Body of pancreas (tissue), 4 donors: ENCODE measurements around the gene PEAR1. TPM values are rescaled to one million over a fixed set of nuclear protein-coding genes. Genes with fewer than 3 reads are reported as not detected.

ENCODE experiments used
- ATAC-seq: fragments of 150-250 bp; one replicate; pipeline ENCODE4 v1.9.1; 2016
- DNase-seq, 4 donors: peaks; one replicate each; pipeline ENCODE4 v3.0.0-alpha.2; 2019
- H3K27ac ChIP-seq, 4 donors: fragments of 200-600 bp; sonication (generic); 1 replicate in 3 of 4; 2 replicates in 1 of 4; pipeline versions ENCODE4 v1.5.1 to v1.6.1; 2016 to 2019; ENCODE audit warnings: mild to moderate bottlenecking in 1 of 4, mixed read lengths in 1 of 4, moderate library complexity in 1 of 4
- H3K27me3 ChIP-seq, 2 donors: fragments of 200-600 bp; sonication (generic); one replicate each; pipeline ENCODE4 v1.6.0; 2016; ENCODE audit warnings: mild to moderate bottlenecking in 1 of 2
- H3K36me3 ChIP-seq, 2 donors: fragments of 200-600 bp; sonication (generic); replicated peaks in 1 of 2; 2 replicates each; pipeline ENCODE4 v1.5.1; 2016; ENCODE audit warnings: low read depth in 2 of 2; ENCODE audit not compliant: insufficient read depth in 1 of 2
- H3K4me1 ChIP-seq: fragments of 200-600 bp; sonication (generic); one replicate; pipeline ENCODE4 v1.6.0; 2016
- H3K4me3 ChIP-seq, 2 donors: fragments of 200-600 bp; sonication (generic); 1 replicate in 1 of 2; 2 replicates in 1 of 2; pipeline ENCODE4 v1.5.1; 2016 to 2019
- H3K9me3 ChIP-seq, 3 donors: fragments of 200-600 bp; sonication (generic); 1 replicate in 2 of 3; 2 replicates in 1 of 3; pipeline ENCODE4 v1.5.1; 2016
- POLR2A ChIP-seq, 3 donors: fragments of 450-650 bp; IDR thresholded peaks; one replicate each; pipeline ENCODE4 v1.6.1; 2016; ENCODE audit warnings: antibody characterized with exemption in 3 of 3, mild to moderate bottlenecking in 2 of 3
- WGBS, 2 donors: methylation state at CpG; one replicate each; pipeline ENCODE4 v1.1.5; 2017; 5-methylcytosine and 5-hydroxymethylcytosine counted together
- intact Hi-C: fragments of 100-400 bp; cut with DNase I; formaldehyde crosslinking; loops from one replicate; pipeline ENCODE4 v1.15.1; 2023
- total RNA-seq, 2 donors: library from RNA; depleted of rRNA; stranded (reverse); fragments of >200 nt; gene quantifications; one replicate each; pipeline ENCODE4 v1.1.0, GENCODE V29; 2016
- TF ChIP-seq, protein P1 (sequence below), 7 experiments: fragments of 450-650 bp in 4 of 7; fragments of 200-600 bp in 3 of 7; sonication (generic) in 3 of 7; IDR thresholded peaks; one replicate each; pipeline ENCODE4 v1.5.1; 2016 to 2019; ENCODE audit warnings: antibody characterized with exemption in 7 of 7

PEAR1 gene
- total RNA-seq, 2 donors from 2014 or later = 5.2 to 7.6 TPM

DNA sequence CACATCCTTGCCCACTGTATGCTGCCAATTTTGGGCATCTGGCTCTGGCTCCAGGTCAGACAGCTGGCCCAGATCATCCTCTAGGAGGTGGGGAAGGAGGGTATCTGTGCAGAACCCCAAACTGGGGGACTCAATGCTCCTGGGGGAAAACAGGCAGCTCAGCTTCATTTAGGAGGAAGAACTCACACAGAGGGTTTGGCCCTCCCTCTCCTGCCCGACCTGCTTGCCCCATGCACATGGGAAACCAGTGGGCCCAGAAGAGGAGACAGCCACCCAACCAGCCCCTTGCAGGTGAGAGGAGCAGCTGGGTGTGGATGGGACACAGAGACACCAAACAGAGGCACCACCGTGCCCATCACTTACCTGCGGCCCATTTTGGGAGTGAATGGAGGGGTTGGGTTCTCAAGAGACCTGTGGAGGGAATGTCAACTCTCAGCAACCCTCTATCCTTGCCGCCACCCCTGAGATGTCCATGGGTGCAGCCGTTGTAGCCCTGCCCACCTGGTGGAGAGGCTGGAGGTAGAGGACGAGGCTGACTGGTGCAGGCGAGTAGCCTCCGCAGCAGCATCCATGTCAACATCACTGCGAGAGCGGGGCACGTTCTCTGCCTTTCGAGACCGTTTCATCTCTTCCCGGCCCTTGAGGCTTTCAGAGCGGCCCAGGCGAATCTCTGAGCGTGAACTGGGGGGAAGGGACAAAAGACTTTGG is 54.5 kb downstream of the PEAR1 start:
- DNase-seq = no peak
- no peak for ATAC-seq
- H3K36me3 ChIP-seq = peaks cover 0 to 58% of the 10 kb centered on the region in 2 donors

DNA sequence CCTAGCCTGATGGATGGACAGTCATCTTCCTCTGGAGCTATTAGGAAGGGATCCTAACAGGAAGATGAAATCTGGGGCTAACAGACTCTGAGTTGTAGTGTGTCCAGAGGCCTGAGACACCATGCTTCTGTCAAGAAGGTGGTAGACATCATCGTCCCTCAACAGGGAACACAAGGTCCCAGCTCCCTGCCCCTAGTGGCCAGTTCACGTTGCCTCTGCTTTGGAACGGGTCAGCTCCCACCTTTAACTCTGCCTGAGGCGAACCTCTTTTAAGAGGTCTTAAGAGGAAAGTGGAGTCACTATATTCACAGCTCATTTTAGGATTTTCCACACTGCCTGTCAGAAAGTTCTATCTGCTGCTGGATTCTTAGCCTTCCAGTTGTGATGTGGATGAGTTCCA is 55.2 kb downstream of the PEAR1 start:
- ATAC-seq = no peak
- H3K4me3 ChIP-seq = no peak overlapping the region
- peaks cover 0 to 55% of the 10 kb centered on the region in 2 donors for H3K36me3 ChIP-seq
- 72 to 82% methylated on average over 4 of the region's 4 CpGs for WGBS, 2 donors
- no peak overlapping the region for H3K27ac ChIP-seq
- no peak for DNase-seq
- no peaks in the 10 kb centered on the region for H3K27me3 ChIP-seq
- intact Hi-C loops = no loop called here
- no peaks in the 10 kb centered on the region for H3K4me1 ChIP-seq
- TF ChIP-seq, protein P1, sequence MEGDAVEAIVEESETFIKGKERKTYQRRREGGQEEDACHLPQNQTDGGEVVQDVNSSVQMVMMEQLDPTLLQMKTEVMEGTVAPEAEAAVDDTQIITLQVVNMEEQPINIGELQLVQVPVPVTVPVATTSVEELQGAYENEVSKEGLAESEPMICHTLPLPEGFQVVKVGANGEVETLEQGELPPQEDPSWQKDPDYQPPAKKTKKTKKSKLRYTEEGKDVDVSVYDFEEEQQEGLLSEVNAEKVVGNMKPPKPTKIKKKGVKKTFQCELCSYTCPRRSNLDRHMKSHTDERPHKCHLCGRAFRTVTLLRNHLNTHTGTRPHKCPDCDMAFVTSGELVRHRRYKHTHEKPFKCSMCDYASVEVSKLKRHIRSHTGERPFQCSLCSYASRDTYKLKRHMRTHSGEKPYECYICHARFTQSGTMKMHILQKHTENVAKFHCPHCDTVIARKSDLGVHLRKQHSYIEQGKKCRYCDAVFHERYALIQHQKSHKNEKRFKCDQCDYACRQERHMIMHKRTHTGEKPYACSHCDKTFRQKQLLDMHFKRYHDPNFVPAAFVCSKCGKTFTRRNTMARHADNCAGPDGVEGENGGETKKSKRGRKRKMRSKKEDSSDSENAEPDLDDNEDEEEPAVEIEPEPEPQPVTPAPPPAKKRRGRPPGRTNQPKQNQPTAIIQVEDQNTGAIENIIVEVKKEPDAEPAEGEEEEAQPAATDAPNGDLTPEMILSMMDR (IDR thresholded peaks at IDR 0.05) = no peak
- TF ChIP-seq POLR2A (IDR thresholded peaks at IDR 0.05) = no peak
- no peaks in the 10 kb centered on the region for H3K9me3 ChIP-seq

More for the DNA sequence above, 54.5 kb downstream of the PEAR1 start:
- Histone ChIP-seq H3K27me3 (no peaks in the 10 kb centered on the region), H3K4me3 (no peak overlapping the region), H3K9me3 (no peaks in the 10 kb centered on the region), H3K4me1 (no peaks in the 10 kb centered on the region), H3K27ac (no peak overlapping the region)
- 93% methylated on average over 17 of the region's 17 CpGs for WGBS, 2 donors
- intact Hi-C loops = no loop called here
- no peak for TF ChIP-seq POLR2A (IDR thresholded peaks at IDR 0.05)
- TF ChIP-seq, protein P1 (IDR thresholded peaks at IDR 0.05) = no peak

DNA sequence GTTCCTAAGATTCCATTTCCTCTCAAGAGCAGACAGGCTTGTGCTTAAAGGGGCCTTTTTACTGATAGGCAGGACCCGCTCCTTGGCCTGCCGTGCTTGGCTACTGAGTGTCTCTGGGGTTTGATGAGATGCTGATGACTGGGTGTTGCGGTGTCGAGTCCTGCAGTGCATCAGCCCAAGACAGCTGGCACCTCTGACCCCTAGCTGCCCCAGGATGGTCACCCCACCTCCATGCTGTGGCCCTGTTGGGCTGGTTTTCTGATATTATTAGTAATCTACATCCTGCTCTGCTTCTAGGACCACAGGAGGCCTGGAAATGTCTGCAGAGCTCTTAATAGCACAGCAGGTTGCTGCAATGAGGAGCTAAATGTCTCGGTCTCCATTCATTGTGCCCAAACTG is 55.6 kb downstream of the PEAR1 start:
- intact Hi-C loops = no loop called here
- 90 to 92% methylated on average over 5 of the region's 5 CpGs for WGBS, 2 donors
- peaks cover 0 to 51% of the 10 kb centered on the region in 2 donors for H3K36me3 ChIP-seq

DNA sequence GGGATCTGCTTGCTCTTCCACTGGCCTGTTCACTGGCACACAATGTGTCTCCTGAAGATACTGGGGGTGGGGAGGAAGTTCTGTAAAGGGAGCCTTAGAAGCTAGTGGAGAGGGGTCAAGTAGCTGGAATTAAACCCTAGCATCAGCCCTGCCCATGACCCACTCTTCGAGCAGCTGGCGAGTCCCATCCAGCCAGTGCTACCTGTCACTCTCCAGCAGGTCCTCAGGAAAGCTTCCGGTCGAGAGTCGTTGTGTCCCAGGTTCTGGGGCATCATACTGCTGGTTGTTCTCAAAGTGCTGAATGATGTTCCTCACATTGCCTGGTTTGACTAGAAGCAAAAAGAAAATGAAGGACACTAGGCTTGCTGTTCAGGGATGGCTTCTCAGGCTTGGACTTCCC is 57.9 kb downstream of the PEAR1 start:
- Histone ChIP-seq H3K27me3 (no peaks in the 10 kb centered on the region), H3K9me3 (no peaks in the 10 kb centered on the region), H3K4me3 (no peak overlapping the region), H3K4me1 (no peaks in the 10 kb centered on the region), H3K36me3 (peaks cover 0 to 43% of the 10 kb centered on the region in 2 donors), H3K27ac (no peak overlapping the region)
- DNase-seq (no peak), ATAC-seq (no peak)
- intact Hi-C loops = no loop called here
- TF ChIP-seq, protein P1 (IDR thresholded peaks at IDR 0.05) = no peak
- TF ChIP-seq POLR2A (IDR thresholded peaks at IDR 0.05) = no peak
- WGBS, 2 donors = 95% methylated on average over 3 to 5 of the region's 5 CpGs

More for the DNA sequence above, 55.6 kb downstream of the PEAR1 start:
- Histone ChIP-seq H3K27me3 (no peaks in the 10 kb centered on the region), H3K4me3 (no peak overlapping the region), H3K27ac (no peak overlapping the region), H3K4me1 (no peaks in the 10 kb centered on the region), H3K9me3 (no peaks in the 10 kb centered on the region)
- DNase-seq = no peak
- no peak for TF ChIP-seq POLR2A (IDR thresholded peaks at IDR 0.05)
- TF ChIP-seq, protein P1 (IDR thresholded peaks at IDR 0.05) = no peak
- no peak for ATAC-seq

DNA sequence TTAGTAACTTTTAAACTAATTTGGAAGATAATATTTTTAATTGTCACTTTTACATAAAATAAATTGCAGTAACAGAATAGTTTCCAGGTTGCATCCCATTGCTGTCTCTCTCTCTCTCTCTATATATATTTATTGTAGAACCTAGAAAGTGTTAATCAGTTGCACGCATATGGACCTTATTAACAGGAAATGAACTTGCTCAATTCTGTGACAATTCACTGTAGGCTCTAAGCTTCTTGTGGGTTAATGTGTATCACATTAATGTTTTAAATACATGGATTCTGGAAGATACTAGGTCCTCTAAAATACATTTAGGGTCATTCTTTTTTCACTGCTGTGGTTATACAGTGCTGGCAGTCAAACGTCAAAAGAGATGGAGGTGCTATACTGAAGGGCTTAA is 60.1 kb downstream of the PEAR1 start:
- TF ChIP-seq, protein P1 (IDR thresholded peaks at IDR 0.05) = no peak
- no peak for TF ChIP-seq POLR2A (IDR thresholded peaks at IDR 0.05)
- Histone ChIP-seq H3K36me3 (peaks cover 0 to 30% of the 10 kb centered on the region in 2 donors), H3K9me3 (no peaks in the 10 kb centered on the region), H3K4me1 (no peaks in the 10 kb centered on the region), H3K27ac (no peak overlapping the region), H3K4me3 (no peak overlapping the region), H3K27me3 (no peaks in the 10 kb centered on the region)
- ATAC-seq (no peak), DNase-seq (no peak)
- WGBS, 2 donors = 73 to 80% methylated on average over 2 of the region's 2 CpGs
- intact Hi-C loops = no loop called here
